ENCODE data around the gene FGF18.

The FGF18 gene

GRCh38 chr5:171453988-171454387 is 34.5 kb downstream of the FGF18 start:
- no peaks in the 10 kb centered on the region for H3K79me2 ChIP-seq (ENCODE audit: insufficient read depth, low read length)
- H4K20me1 ChIP-seq (ENCODE audit: insufficient read depth, low read length, poor library complexity, severe bottlenecking), result no peaks in the 10 kb centered on the region
- no peaks in the 10 kb centered on the region for H3K27me3 ChIP-seq (ENCODE audit: insufficient read depth, low read length, poor library complexity, severe bottlenecking)
- TF ChIP-seq CTCF (conservative IDR thresholded peaks at IDR 0.05; ENCODE audit: low read length) (no peak), EZH2phosphoT487 (IDR thresholded peaks at IDR 0.05; ENCODE audit: borderline replicate concordance) (no peak)
- no peak overlapping the region for H3K4me2 ChIP-seq (ENCODE audit: low read depth, low read length, poor library complexity, severe bottlenecking)
- H3K9me3 ChIP-seq (ENCODE audit: insufficient read depth, low read depth, low read length), result no peaks in the 10 kb centered on the region
- H3K4me1 ChIP-seq (ENCODE audit: insufficient read depth, low read length, poor library complexity, severe bottlenecking), result no peaks in the 10 kb centered on the region
- H3F3A ChIP-seq (ENCODE audit: low read depth), result no peaks in the 10 kb centered on the region
- no peaks in the 10 kb centered on the region for H3K9me2 ChIP-seq (replicated peaks; ENCODE audit: low read depth, low read length)
- H2AFZ ChIP-seq (ENCODE audit: low read length), result no peak overlapping the region
- no peak overlapping the region for H3K4me3 ChIP-seq (ENCODE audit: low read length, poor library complexity, severe bottlenecking)
- no peak overlapping the region for H3K9ac ChIP-seq (ENCODE audit: low read depth, low read length, poor library complexity, severe bottlenecking)
- H3K36me3 ChIP-seq (ENCODE audit: insufficient read depth, low read length), result no peaks in the 10 kb centered on the region

- no peaks in the 10 kb centered on the region for H3F3A ChIP-seq (ENCODE audit: low read depth)
- no peak overlapping the region for H3K4me2 ChIP-seq (ENCODE audit: low read depth, low read length, poor library complexity, severe bottlenecking)
- H3K27me3 ChIP-seq (ENCODE audit: insufficient read depth, low read length, poor library complexity, severe bottlenecking), result no peaks in the 10 kb centered on the region
- no peaks in the 10 kb centered on the region for H3K4me1 ChIP-seq (ENCODE audit: insufficient read depth, low read length, poor library complexity, severe bottlenecking)
- no peaks in the 10 kb centered on the region for H3K9me3 ChIP-seq (ENCODE audit: insufficient read depth, low read depth, low read length)
- H3K9ac ChIP-seq (ENCODE audit: low read depth, low read length, poor library complexity, severe bottlenecking), result no peak overlapping the region
- H3K9me2 ChIP-seq (replicated peaks; ENCODE audit: low read depth, low read length), result no peaks in the 10 kb centered on the region
- H3K36me3 ChIP-seq (ENCODE audit: insufficient read depth, low read length), result no peaks in the 10 kb centered on the region
- no peak overlapping the region for H2AFZ ChIP-seq (ENCODE audit: low read length)
- no peak overlapping the region for H3K4me3 ChIP-seq (ENCODE audit: low read length, poor library complexity, severe bottlenecking)
- no peaks in the 10 kb centered on the region for H4K20me1 ChIP-seq (ENCODE audit: insufficient read depth, low read length, poor library complexity, severe bottlenecking)
- no peaks in the 10 kb centered on the region for H3K79me2 ChIP-seq (ENCODE audit: insufficient read depth, low read length)
- TF ChIP-seq EZH2phosphoT487 (IDR thresholded peaks at IDR 0.05; ENCODE audit: borderline replicate concordance), result no peak
- TF ChIP-seq CTCF (conservative IDR thresholded peaks at IDR 0.05; ENCODE audit: low read length), result no peak
Observed at GRCh38 chr5:171454549-171454948, 35.1 kb downstream of the FGF18 start.

GRCh38 chr5:171455522-171455921 is 36.1 kb downstream of the FGF18 start:
- Histone ChIP-seq H3K36me3 (ENCODE audit: insufficient read depth, low read length) (no peaks in the 10 kb centered on the region), H3K9me2 (replicated peaks; ENCODE audit: low read depth, low read length) (no peaks in the 10 kb centered on the region), H3K79me2 (ENCODE audit: insufficient read depth, low read length) (no peaks in the 10 kb centered on the region), H3F3A (ENCODE audit: low read depth) (no peaks in the 10 kb centered on the region), H3K4me3 (ENCODE audit: low read length, poor library complexity, severe bottlenecking) (no peak overlapping the region), H4K20me1 (ENCODE audit: insufficient read depth, low read length, poor library complexity, severe bottlenecking) (no peaks in the 10 kb centered on the region), H2AFZ (ENCODE audit: low read length) (no peak overlapping the region; the same call in 1 of the 2 replicates), H3K9me3 (ENCODE audit: insufficient read depth, low read depth, low read length) (no peaks in the 10 kb centered on the region), H3K4me2 (ENCODE audit: low read depth, low read length, poor library complexity, severe bottlenecking) (no peak overlapping the region), H3K4me1 (ENCODE audit: insufficient read depth, low read length, poor library complexity, severe bottlenecking) (no peaks in the 10 kb centered on the region), H3K9ac (ENCODE audit: low read depth, low read length, poor library complexity, severe bottlenecking) (no peak overlapping the region), H3K27me3 (ENCODE audit: insufficient read depth, low read length, poor library complexity, severe bottlenecking) (no peaks in the 10 kb centered on the region)
- TF ChIP-seq CTCF (conservative IDR thresholded peaks at IDR 0.05; ENCODE audit: low read length) (no peak), EZH2phosphoT487 (IDR thresholded peaks at IDR 0.05; ENCODE audit: borderline replicate concordance) (no peak)

All from Loucy (cell line).